ENCODE results near the gene TTC23. TPM values are rescaled to one million over a fixed set of nuclear protein-coding genes. Genes with fewer than 3 reads are reported as not detected.

The TTC23 gene
- total RNA-seq, 1 donor from 2014 or later, result 7.8 TPM

DNA sequence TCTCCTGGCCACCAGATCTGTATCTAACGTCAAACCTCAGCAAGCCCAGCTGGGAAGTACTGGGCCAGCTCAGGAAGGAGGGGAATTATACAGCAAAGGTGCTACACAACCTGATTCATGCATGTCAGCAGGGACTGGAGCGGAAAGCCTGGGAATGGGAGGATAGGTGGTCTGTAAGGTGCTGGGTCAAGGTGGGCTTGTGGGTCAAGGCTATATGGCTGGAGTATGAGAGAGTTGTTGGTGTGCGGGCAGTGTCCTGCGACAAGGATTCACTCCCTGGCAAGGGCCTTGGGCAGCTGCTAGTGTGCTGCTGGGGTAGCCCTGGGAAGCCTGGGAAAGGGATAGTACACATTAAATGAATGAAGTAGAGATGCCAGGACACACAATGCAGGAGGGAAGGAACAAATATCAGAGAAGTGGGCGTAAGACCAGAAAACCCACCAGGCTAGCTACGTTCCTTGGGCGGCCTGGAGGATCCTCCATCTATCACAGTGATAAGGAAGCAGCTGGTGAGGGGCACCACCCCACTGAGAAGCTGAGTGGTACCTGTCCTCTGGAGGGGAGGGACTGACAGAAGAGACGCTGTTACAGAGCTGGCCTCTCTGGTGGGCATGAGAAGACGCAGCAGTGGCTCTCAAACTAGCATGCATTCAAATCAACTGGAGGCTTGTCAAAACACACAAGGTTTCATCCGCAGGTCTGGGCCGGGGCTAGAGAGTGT lies 153.0 kb downstream of the TTC23 start:
- no peak for DNase-seq
- Mint-ChIP-seq H3K27me3 (ENCODE audit: unreplicated experiment) (peaks cover 4% of the 10 kb centered on the region), H3K9me3 (ENCODE audit: unreplicated experiment) (no peaks in the 10 kb centered on the region), H3K4me1 (ENCODE audit: low read depth, unreplicated experiment) (no peaks in the 10 kb centered on the region), H3K27ac (ENCODE audit: unreplicated experiment) (no peak overlapping the region), H3K4me3 (ENCODE audit: unreplicated experiment) (no peak overlapping the region), H3K36me3 (ENCODE audit: unreplicated experiment) (no peaks in the 10 kb centered on the region)
- TF ChIP-seq, protein P1, sequence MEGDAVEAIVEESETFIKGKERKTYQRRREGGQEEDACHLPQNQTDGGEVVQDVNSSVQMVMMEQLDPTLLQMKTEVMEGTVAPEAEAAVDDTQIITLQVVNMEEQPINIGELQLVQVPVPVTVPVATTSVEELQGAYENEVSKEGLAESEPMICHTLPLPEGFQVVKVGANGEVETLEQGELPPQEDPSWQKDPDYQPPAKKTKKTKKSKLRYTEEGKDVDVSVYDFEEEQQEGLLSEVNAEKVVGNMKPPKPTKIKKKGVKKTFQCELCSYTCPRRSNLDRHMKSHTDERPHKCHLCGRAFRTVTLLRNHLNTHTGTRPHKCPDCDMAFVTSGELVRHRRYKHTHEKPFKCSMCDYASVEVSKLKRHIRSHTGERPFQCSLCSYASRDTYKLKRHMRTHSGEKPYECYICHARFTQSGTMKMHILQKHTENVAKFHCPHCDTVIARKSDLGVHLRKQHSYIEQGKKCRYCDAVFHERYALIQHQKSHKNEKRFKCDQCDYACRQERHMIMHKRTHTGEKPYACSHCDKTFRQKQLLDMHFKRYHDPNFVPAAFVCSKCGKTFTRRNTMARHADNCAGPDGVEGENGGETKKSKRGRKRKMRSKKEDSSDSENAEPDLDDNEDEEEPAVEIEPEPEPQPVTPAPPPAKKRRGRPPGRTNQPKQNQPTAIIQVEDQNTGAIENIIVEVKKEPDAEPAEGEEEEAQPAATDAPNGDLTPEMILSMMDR (IDR thresholded peaks at IDR 0.05; ENCODE audit: partially characterized antibody, unreplicated experiment), result no peak

DNA sequence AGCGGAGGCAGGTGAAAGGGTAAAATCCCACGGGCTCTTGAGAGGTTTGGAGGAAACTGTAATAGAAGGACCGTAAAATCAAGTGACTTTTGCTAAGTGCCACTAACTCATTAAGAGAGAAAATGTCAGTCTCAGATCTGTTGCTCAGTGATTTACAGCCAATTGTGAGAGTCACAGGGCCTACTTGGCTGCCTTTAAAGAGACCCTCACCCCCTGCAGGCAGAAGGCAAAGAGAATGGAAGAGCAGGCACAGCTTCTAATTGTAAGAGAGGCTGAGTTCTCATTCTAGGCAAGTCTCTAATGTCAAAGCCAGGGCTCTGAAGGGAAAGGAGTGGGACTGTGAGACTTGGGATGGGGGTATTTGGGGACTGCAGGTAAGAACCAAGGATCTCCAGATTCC lies 153.8 kb downstream of the TTC23 start:
- H3K36me3 Mint-ChIP-seq (ENCODE audit: unreplicated experiment), result no peaks in the 10 kb centered on the region
- DNase-seq, result no peak
- no peaks in the 10 kb centered on the region for H3K4me1 Mint-ChIP-seq (ENCODE audit: low read depth, unreplicated experiment)
- H3K27ac Mint-ChIP-seq (ENCODE audit: unreplicated experiment), result no peak overlapping the region
- H3K9me3 Mint-ChIP-seq (ENCODE audit: unreplicated experiment), result no peaks in the 10 kb centered on the region
- no peak overlapping the region for H3K4me3 Mint-ChIP-seq (ENCODE audit: unreplicated experiment)
- TF ChIP-seq, protein P1 (IDR thresholded peaks at IDR 0.05; ENCODE audit: partially characterized antibody, unreplicated experiment), result no peak
- H3K27me3 Mint-ChIP-seq (ENCODE audit: unreplicated experiment), result peaks cover 4% of the 10 kb centered on the region

DNA sequence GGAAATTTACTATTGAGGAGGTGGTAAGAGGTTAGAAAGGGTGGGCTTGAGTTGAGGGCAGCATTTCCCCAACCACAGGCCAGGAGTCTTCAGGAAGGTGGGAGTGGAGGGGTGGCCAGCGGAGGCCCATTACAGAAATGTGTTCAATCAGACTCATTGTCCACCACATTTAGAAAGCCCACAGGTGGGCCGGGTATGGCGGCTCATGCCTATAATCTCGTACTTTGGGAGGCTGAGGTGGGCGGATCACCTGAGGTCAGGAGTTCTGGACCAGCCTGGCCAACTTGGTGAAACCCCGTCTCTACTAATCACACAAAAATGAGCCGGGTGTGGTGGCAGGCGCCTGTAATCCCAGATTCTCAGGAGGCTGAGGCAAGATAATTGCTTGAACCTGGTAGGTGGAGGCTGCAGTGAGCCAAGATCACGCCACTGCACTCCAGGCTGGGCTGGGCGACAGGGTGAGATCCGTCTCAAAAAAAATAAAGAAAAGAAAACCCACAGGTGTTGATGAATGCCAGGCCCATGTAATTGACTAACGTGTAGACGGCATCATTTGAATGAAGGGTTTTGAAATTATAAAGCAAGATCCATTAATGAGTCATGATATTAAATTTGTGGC lies 156.7 kb downstream of the TTC23 start:
- peaks cover 2% of the 10 kb centered on the region for H3K27me3 Mint-ChIP-seq (ENCODE audit: unreplicated experiment)
- no peak overlapping the region for H3K27ac Mint-ChIP-seq (ENCODE audit: unreplicated experiment)
- H3K4me1 Mint-ChIP-seq (ENCODE audit: low read depth, unreplicated experiment), result peaks cover 6% of the 10 kb centered on the region
- TF ChIP-seq, protein P1 (IDR thresholded peaks at IDR 0.05; ENCODE audit: partially characterized antibody, unreplicated experiment), result no peak
- no peaks in the 10 kb centered on the region for H3K36me3 Mint-ChIP-seq (ENCODE audit: unreplicated experiment)
- no peak for DNase-seq
- no peak overlapping the region for H3K4me3 Mint-ChIP-seq (ENCODE audit: unreplicated experiment)
- H3K9me3 Mint-ChIP-seq (ENCODE audit: unreplicated experiment), result no peaks in the 10 kb centered on the region

DNA sequence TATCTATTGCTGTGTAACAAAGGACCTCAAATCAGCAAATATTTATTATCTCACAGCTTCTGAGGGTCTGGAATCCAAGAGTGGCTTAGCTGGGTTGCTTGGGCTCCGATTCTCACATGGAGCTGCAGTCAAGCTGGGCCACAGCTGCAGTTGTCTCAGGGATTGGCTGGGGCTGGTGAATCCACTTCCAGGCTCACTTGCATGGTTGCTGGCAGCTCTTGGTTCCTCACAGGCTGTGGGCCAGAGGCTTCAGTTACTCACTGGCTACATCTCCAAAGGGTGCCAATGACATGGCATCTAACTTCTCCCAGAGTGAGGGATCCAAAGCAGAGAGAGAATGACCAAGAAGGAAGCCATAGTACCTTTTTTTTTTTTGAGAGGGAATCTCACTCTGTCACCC lies 158.4 kb downstream of the TTC23 start:
- no peaks in the 10 kb centered on the region for H3K9me3 Mint-ChIP-seq (ENCODE audit: unreplicated experiment)
- no peaks in the 10 kb centered on the region for H3K27me3 Mint-ChIP-seq (ENCODE audit: unreplicated experiment)
- H3K4me1 Mint-ChIP-seq (ENCODE audit: low read depth, unreplicated experiment), result peaks cover 6% of the 10 kb centered on the region
- TF ChIP-seq, protein P1 (IDR thresholded peaks at IDR 0.05; ENCODE audit: partially characterized antibody, unreplicated experiment), result no peak
- no peak overlapping the region for H3K4me3 Mint-ChIP-seq (ENCODE audit: unreplicated experiment)
- no peak overlapping the region for H3K27ac Mint-ChIP-seq (ENCODE audit: unreplicated experiment)
- H3K36me3 Mint-ChIP-seq (ENCODE audit: unreplicated experiment), result no peaks in the 10 kb centered on the region
- no peak for DNase-seq

DNA sequence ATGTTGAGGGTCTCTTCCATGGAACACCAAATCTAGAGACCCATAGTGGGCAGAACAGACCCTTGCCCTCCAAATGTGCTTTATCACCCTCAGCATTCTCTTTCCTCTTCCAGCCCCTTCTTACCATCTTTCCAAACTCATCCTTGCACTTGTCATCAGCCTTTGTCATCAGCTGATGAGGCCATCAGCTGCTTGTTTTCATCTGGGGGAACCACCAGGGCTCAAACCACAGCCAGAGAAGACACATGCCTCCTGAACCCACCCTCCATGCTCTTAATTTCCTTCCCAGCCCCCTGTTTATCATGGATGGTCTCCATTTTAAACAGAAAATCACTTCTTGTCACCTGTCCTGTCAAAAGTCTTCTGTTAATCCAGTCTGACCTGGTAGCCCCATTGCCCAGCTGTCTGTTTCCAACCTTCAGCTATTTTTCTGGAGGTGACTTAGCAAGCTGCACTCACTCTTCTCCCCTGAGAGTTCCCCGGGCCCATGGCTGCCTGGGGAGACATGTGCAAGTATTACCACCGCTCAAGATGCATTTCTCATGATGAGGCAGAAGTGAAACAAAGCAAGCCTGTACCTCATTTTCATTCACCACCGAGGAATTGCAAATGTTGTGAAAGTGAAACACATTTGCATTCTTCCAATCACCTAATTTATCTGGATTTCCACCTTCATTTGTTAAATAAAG lies 159.2 kb downstream of the TTC23 start:
- H3K9me3 Mint-ChIP-seq (ENCODE audit: unreplicated experiment), result no peaks in the 10 kb centered on the region
- no peaks in the 10 kb centered on the region for H3K27me3 Mint-ChIP-seq (ENCODE audit: unreplicated experiment)
- no peak overlapping the region for H3K4me3 Mint-ChIP-seq (ENCODE audit: unreplicated experiment)
- TF ChIP-seq, protein P1 (IDR thresholded peaks at IDR 0.05; ENCODE audit: partially characterized antibody, unreplicated experiment), result no peak
- H3K27ac Mint-ChIP-seq (ENCODE audit: unreplicated experiment), result no peak overlapping the region
- peaks cover 6% of the 10 kb centered on the region for H3K4me1 Mint-ChIP-seq (ENCODE audit: low read depth, unreplicated experiment)
- H3K36me3 Mint-ChIP-seq (ENCODE audit: unreplicated experiment), result no peaks in the 10 kb centered on the region
- DNase-seq, result peak; percentile 38
